ENCODE measurements around the gene TGFA.

The TGFA gene

GRCh38 chr2:70546376-70546775 lies 7.2 kb downstream of the TGFA start:
- no peak for TF ChIP-seq CTCF (IDR thresholded peaks at IDR 0.05)

DNA sequence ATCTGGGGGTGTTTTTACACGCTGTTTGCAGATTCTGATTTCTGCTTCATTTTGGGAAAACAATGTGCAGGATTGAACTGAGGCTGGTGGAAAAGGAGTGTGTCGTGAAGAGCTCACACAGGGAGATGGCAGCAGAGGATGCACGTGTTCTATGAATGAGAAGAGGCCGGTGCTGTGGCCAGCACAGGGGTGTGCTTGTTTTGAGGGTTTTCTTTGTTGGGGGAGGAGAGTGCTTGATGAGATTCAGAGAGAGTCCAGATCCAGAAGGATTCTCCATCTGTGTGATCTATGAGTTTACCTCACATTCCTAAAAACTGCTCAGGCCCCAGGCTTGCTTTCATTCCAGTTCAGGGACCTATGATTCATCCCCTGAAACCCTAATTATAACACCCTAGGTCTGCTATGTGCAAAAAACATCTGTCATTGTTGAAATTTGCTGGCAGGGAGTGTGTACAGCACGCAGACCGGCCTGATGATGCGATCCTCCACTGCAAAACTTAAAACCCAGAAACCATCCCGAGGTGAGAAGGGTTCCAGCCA lies 12.1 kb downstream of the TGFA start:
- TF ChIP-seq CTCF (IDR thresholded peaks at IDR 0.05), result no peak

- TF ChIP-seq CTCF (IDR thresholded peaks at IDR 0.05), result no peak
Measured at GRCh38 chr2:70537840-70538239, 15.8 kb downstream of the TGFA start.

DNA sequence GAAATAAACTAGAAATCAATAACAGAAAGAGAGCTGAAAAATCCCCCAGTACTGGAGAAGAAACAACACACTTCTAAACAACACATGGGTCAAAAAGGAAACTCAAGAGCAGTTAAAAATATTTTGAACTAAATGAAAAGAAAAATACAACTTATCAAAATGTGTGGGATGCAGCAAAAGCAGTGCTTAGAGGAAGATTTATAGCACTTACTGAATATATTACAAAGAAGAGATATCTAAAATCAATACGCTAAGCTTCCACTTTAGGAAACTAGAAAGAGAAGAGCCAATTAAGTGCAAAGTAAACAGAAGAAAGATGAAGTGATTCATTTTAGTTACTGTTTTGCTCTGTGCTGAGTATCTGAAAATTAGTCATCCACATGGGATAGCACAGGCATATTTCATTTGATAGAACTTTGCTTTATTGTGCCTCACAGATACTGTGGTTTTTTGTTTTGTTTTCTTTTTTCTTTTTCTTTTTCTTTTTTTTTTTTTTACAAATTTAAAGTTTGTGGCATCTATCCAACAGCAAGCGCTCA lies 17.0 kb downstream of the TGFA start:
- no peak for TF ChIP-seq CTCF (IDR thresholded peaks at IDR 0.05)

DNA sequence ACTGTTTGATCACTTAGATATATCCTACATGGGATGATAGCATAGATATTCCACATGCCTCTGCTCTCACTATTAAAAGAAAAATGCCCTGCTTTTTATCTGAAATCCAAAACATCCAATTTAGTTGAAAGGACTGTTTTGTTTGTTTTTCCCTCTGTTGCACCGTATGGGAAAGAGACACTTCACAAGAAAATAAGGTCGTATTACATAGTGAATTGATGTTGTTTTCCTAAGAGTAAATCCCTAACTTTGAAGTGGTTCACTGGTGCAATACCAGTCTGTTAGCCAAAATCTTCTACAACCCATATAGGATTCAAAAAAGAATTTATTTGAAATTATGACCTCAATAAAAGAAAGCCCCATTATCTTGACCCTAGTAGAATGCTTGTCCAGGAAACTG lies 18.1 kb downstream of the TGFA start:
- no peak for TF ChIP-seq CTCF (IDR thresholded peaks at IDR 0.05)

DNA sequence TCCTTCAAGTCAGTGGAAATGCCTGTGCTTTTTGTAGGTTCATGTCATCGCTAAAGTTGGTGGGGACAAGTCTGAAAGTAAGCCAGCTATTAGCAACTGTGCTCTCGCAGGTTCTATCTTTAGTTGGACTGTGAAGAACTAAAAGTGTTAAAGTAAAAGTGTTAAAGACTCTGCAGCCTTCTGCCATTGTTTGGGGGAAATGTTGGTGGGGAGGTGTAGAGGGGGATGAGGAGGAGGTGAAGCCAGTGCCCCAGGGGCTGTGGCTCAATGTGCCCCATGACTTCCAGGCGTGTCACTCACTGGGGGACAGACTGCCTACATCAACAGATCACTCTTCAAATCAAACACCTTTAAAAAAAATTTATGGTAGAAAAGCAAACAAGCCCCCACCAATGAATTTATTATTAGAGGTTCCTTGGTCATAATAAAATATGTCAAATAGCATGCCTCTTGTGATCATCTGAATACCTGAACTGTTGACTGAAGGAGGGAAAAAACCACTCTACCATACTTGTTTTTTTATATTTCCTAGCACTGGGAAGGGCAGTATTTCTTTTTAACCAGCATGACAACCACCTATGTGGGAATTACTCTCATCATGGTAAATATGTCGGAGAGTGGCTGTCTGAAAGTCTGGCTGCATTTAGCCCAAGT lies 19.3 kb downstream of the TGFA start:
- TF ChIP-seq CTCF (IDR thresholded peaks at IDR 0.05), result no peak

DNA sequence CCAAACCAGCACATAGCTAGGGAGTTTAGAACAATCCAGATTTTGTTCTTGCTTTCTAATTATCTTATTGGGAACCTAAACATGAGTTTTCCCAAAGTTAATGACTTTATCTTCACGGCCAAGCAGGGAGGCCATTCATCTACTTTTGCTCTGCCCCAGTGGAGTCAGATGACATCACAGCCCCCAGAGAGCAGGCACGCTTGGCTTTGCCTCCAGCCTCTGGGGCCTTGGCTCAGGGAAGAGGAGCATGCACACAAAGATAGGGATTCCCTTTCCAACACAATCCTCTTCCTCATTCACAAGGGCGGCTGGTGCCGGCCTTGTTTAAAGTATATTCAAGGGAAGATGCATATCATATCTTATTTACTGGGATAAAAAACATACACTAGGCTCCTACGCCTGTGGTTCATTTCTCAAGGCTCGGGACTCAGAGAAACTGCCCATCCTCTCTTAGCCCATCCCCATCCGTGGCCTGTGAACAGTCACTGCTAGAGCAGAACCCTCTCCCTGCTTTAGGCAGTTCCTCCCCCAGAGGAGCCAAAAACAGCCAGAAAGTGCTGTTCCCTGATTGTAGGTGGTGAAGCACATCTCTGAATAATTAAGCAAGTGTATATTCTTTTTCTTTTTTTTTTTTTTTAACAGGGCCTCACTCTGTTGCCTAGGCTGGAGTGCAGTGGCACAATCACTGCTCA lies 21.2 kb downstream of the TGFA start:
- no peak for TF ChIP-seq CTCF (IDR thresholded peaks at IDR 0.05)
